CD4-positive, alpha-beta T cell treated with Interleukin-15 for 4 hours (primary cell): Measurements from ENCODE around the gene TMEM235.

Experiments used
- DNase-seq: peaks from one replicate; pipeline ENCODE4 v3.0.0-alpha.2; 2020; ENCODE audit warnings: low spot score

Gene TMEM235

DNA sequence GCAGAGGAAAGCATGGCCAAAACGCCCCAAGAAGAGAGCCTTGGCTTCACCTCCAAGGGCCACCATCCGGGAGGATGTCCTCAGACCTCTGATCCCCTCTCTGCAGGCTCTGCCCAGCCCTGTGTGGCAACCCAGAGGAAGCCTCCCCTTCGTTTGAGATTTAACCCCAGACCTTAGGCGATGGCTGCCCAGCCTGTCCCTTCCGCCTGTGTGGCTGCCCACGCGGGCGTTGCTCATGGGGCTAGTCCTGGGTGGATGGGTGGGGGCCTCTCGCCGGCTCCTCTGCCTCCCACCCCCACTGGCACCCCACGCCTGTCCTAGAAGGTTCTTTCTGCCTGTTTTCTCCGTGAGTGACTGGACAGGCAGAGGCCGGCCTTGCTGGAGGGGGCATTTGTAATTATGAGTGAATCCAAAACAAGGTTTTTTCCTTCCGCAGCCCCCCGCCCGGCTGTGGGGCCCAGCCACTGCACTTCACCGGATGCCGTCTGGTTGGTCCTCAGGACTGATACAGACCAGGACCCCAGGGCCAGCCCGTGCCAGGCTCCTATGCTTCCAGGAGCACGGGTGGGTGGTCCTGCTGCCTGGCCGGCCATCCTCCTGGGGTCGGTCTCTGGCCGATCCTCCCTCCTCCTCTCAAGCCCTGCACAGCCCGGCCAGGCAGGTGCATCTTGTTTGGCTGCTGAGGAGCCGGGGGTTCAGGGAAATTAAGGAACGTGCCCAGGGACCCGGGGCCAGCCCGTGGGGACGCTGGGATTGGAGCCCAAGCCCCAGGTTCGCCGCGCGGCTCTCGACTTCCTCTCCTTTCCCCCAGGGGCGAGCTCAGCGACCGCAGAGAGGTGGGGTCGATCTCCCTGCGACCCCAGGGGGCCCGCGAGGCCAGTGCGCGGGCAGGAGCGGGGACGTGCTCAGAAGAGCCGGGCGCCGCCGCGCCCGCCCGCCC is at the start of gene TMEM235:
TSS of gene TMEM235 (plus strand) at position 636 of the 940 bp plus-strand sequence. CDS start 393 bp downstream, outside the sequence.
- DNase-seq = no peak

GRCh38 chr17:78182504-78182903 is 48.9 kb upstream of the TMEM235 start:
- DNase-seq = no peak

- no peak for DNase-seq
These were observed 47.5 kb upstream of the TMEM235 start for GRCh38 chr17:78183916-78184315.

DNA sequence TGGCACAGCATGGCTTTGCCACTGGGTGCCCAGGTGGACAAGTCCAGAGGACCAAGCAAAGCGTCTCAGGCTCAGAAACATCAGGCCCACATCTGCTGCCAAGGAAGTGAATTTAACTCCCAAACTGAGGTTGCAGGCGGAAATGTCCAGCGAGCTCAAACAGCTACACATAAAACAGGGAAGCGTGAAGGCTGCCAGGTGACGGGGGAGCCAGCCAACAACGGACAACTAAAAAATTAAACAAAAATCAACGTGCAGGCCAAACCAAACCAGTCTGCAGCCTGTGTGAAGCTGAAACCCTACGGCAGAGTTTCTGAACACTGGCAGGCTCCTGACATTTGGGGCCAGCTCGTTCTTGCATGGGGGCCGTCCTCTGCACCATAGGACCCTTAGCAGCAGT is 47.1 kb upstream of the TMEM235 start:
- DNase-seq = no peak

DNA sequence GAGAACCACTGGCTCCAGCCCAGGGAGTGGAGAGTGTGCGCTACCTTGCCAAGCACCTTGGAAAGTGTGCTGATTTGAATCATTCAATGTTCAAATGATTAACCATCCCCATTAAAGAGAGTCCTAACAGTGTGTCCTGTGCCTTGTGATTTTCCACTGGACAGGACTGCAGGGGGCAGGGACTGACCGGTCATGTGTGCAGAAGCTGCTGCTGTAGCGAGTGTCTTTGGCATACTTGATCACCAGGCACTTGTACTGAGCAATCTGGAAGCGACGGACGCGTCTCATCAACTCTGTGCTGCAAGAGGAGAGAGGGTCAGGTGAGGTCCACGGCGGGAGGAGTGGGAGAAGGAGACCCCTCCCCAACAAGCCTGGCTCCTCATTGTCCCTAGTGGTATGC is 46.6 kb upstream of the TMEM235 start:
- DNase-seq = no peak

- no peak for DNase-seq
These were observed 45.3 kb upstream of the TMEM235 start for GRCh38 chr17:78185981-78186691.

DNA sequence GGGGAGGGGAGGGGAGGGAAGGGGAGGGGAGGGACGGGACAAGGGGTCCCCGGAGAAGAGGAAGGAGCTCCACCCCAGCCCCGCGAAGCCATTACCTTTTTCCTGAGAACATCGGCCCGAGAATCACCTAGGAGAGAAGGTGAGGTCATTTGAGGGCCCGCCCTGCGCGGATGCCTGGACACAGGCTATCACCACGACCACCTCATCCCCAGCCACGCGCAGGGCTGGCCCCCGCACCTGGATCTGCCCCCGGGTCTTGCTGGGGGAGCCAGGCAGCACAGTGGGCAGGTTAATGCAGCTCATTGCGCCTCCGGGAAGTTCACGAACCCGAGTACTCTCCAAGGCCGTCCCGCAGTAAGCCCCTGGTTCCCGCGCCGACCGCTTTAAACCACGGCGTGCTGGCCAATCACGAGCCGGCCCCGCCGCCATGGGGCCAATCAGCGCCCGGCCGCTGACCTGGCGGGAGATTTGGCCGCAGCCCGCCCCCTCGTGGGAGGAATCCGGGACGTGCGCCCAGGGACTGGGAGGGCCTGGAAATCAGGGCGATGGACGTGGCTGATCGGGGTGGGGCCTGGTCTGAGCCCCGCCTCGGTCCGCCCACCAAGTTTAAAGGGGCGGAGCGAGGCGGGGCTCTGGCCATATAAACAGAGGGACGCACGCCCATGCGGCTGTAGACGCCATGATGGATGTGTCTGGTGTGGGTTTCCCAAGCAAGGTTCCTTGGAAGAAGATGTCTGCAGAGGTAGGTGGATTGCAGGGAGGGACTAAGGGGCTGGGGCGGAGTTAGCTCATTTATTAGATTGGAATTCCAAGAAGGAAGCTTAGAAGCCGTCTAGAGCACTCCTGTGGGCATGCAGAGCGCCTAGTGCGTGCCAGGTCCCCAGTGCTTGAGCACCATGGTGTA is 44.5 kb upstream of the TMEM235 start, which contains the start of the genes AFMID and TK1:
TSS of gene AFMID (plus strand) at position 671 of the 904 bp plus-strand sequence. CDS start at position 680, 9 bp downstream.
TSS of gene TK1 (minus strand) at position 361 of the 904 bp plus-strand sequence. CDS start at position 303, 58 bp downstream.
- DNase-seq = peak; percentile 87

DNA sequence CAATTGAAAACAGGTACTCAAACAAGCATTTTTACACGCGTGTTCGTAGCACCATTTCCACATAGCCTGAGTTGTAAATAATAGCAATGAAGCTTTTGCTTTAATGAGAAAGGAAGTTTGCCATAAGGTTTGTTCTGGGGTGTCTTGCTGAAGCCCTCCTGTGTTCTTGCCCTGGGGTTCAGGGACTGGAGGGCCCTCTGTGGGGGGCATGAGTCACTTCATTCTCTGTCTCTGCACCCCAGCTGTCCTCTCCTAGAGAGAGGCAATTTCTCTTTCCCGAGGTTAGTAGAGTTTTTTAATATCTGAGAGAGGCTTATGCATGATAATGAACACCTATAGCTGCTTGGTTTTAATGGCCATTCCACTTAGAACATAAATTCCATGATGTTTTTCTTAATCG is 34.7 kb upstream of the TMEM235 start:
- no peak for DNase-seq

DNA sequence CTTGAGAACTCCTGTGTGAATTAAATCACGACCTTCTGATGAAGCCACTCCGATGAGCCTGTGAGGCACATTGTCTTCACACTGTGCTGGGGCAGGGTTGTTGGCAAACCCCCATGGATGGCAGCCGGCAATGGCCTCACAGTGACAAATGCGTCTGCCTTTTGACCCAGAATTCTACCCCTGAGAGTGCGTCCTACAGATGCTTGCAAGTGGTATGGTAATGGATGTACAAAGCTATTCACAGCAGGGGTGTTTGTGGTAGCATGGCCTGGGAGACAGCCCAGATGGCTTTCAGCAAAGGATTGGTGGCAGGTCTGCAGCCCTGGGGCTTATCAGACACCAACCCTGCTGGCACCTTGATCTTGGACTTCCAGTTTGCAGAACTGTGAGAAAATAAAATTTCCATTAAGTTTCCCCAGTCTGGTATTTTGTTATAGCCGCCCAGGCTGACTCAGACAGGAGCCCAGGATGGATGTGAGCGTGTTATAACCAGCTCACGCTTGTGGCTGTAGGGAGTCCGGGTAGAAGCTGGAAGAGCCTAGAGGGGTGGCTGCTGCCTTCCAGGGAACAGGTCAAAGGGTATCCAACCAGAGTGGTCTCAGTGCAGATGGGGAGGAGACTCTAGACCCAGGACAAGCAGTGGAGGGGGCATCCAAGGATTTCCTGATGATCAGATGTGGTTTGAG is 34.1 kb upstream of the TMEM235 start:
- no peak for DNase-seq

- DNase-seq = no peak
These were observed 31.0 kb upstream of the TMEM235 start for GRCh38 chr17:78200451-78200850.

- no peak for DNase-seq
These were observed 28.8 kb upstream of the TMEM235 start for GRCh38 chr17:78202666-78203065.

DNA sequence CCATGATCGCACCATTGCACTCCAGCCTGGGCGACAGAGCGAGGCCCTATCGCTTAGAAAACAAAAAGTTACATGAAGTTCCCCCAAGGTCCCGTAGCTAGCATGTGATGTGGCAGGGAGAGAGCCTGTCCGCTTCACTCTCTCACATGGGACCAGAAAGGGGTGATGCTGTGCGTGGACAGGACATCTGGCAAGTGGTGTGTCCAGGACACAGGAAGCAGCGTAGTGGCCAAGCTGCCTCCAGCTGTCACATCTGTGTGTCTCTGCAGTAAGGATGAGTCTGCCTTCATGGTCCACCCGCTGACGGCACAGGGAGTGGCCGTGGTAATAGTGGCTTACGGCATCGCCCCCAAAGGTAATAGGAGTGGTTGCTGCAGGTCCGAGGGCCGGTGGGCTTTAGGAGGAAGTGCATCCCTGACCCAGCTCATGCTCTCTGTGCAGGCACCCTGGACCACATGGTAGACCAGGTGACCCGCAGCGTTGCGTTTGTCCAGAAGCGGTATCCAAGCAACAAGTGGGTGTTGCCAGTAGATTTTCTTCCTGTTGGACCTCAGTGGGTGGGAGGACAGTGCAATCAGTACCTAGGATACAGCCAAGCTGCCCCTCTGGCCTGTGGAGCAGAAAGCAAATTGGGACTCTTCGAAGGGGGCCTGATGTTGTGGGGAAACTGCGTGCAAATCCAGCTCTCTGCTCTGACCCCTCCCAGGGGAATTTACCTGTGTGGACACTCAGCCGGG is 26.9 kb upstream of the TMEM235 start:
- no peak for DNase-seq

DNA sequence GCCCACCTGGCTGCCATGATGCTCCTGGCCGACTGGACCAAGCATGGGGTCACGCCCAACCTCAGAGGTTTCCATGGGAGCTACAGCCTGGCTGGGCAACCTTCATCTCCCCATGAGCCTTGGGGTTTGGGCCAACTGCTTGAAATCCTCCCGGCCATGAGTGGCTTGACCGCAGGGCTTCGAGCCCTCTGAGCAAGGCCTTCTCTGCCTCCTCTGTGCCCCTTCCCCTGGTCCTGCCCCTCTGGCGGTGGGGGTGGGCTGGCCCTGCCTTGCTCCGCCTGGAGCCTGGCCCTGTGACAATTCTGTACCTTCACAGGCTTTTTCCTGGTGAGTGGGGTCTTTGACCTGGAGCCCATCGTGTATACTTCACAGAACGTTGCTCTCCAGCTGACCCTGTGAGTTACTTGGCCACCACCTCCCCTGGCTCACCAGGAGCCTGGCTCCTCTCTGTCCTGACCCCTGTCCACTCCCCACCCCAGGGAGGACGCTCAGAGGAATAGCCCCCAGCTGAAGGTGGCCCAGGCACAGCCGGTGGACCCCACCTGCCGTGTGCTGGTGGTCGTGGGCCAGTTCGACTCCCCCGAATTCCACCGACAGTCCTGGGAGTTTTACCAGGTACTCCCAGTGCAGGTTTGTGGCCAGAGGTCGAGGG is 26.2 kb upstream of the TMEM235 start:
- DNase-seq = no peak

- no peak for DNase-seq
These were observed 25.1 kb upstream of the TMEM235 start for GRCh38 chr17:78206298-78206697.

DNA sequence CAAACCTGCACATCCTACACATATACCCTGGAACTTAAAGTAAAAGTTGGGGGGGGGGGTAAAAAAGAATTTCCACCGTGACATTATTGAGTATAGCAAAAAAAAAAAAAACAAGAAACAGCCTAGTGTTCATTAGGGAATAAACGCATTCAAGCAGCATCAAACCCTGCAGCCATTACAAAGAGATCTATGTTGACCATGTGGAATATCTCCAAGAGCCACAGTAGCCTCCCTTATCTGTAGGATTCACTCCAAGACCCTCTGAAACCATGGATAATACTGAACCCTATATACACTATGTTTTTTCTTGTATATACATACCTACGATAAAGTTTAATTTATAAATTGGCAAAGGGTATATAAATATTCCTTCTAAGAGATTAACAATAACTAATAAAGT is 22.9 kb upstream of the TMEM235 start:
- no peak for DNase-seq

DNA sequence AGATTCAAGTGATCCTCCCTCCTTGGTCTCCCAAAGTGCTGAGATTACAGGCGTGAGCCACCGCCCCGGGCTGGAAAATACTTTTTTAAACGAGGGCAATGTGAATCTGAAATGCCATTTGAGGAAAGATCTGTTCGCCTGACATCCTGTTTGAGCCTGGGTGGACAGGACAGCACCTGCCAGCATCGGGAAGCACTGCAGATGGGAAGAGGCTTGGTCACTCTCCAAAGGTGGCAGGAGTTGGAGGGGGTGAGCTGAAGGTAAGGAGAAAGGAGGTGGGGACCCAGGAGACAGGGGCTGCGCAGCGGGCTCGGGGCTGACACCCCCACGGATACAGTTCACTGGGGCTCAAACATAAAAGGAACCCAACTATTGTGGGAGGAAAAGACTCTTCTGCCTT is 21.3 kb upstream of the TMEM235 start:
- no peak for DNase-seq

GRCh38 chr17:78211032-78211431 is 20.4 kb upstream of the TMEM235 start:
- DNase-seq = no peak

GRCh38 chr17:78214016-78214705 is 17.3 kb upstream of the TMEM235 start, which contains the start of gene BIRC5:
Gene BIRC5, plus strand, starts transcription at chr17:78214253. Its CDS starts 64 bp downstream, at chr17:78214317.
- peak; percentile 88 for DNase-seq

- no peak for DNase-seq
These were observed 16.7 kb upstream of the TMEM235 start for GRCh38 chr17:78214706-78215061.
